DOHH2 (cell line): ENCODE measurements around the gene RALGAPA2.

Experiments used
- H3F3A ChIP-seq: fragments of 200-600 bp; sonication (generic), shearing (Covaris generic); 2 replicates; pipeline ENCODE4 v1.6.0; 2016; ENCODE audit warnings: antibody characterized with exemption, mild to moderate bottlenecking; ENCODE audit not compliant: control insufficient read depth, insufficient read depth
- H3K27ac ChIP-seq: fragments of 200-600 bp; sonication (generic); 2 replicates; pipeline ENCODE4 v1.5.1; 2014; ENCODE audit warnings: low read depth, mild to moderate bottlenecking, low read length, moderate library complexity
- H3K27me3 ChIP-seq: fragments of 200-600 bp; sonication (generic); 2 replicates; pipeline ENCODE4 v1.6.1; 2014; ENCODE audit warnings: mild to moderate bottlenecking, low read length, mixed read lengths; ENCODE audit not compliant: control insufficient read depth
- H3K36me3 ChIP-seq: fragments of 200-600 bp; sonication (generic); 2 replicates; pipeline ENCODE4 v1.6.1; 2014; ENCODE audit warnings: mild to moderate bottlenecking, low read length, moderate library complexity, mixed read lengths; ENCODE audit not compliant: control insufficient read depth
- H3K4me1 ChIP-seq: fragments of 200-600 bp; sonication (generic); 2 replicates; pipeline ENCODE4 v1.6.1; 2014; ENCODE audit warnings: mild to moderate bottlenecking, low read length, mixed read lengths; ENCODE audit not compliant: control insufficient read depth
- H3K4me2 ChIP-seq: fragments of 200-600 bp; sonication (generic); 2 replicates; pipeline ENCODE4 v1.6.0; 2014; ENCODE audit warnings: mild to moderate bottlenecking, low read length, moderate library complexity
- H3K4me3 ChIP-seq: fragments of 200-600 bp; sonication (generic); 2 replicates; pipeline ENCODE4 v1.5.1; 2014; ENCODE audit warnings: mild to moderate bottlenecking, low read length, mixed read lengths
- H3K79me2 ChIP-seq: fragments of 200-600 bp; sonication (generic); 2 replicates; pipeline ENCODE4 v1.6.1; 2014; ENCODE audit warnings: mild to moderate bottlenecking, low read length, mixed read lengths; ENCODE audit not compliant: control insufficient read depth
- H3K9me2 ChIP-seq: fragments of 200-600 bp; sonication (generic); replicated peaks from 2 replicates; pipeline ENCODE4 v1.6.1; 2014; ENCODE audit warnings: mild to moderate bottlenecking, low read length, mixed read lengths; ENCODE audit not compliant: control insufficient read depth
- H3K9me3 ChIP-seq: fragments of 200-600 bp; sonication (generic); 2 replicates; pipeline ENCODE4 v1.6.1; 2014; ENCODE audit warnings: antibody characterized with exemption, low read length, mixed read lengths; ENCODE audit not compliant: control insufficient read depth, insufficient read depth
- H4K20me1 ChIP-seq: fragments of 200-600 bp; sonication (generic); 2 replicates; pipeline ENCODE4 v1.6.0; 2014; ENCODE audit warnings: low read depth, mild to moderate bottlenecking, antibody characterized with exemption, low read length, moderate library complexity; ENCODE audit not compliant: control insufficient read depth, insufficient read depth
- EZH2phosphoT487 ChIP-seq: fragments of 200-600 bp; sonication (generic); IDR thresholded peaks from 2 replicates; pipeline ENCODE4 v1.6.1; 2017; ENCODE audit warnings: borderline replicate concordance, mild to moderate bottlenecking, antibody characterized with exemption, low read length, moderate library complexity, mixed read lengths
- TF ChIP-seq, protein P1 (sequence below): fragments of 200-600 bp; sonication (generic); IDR thresholded peaks from one replicate; pipeline ENCODE4 v1.5.1; 2014; ENCODE audit warnings: antibody characterized with exemption, mild to moderate bottlenecking, low read depth, low read length; ENCODE audit not compliant: poor library complexity, severe bottlenecking

Gene RALGAPA2

GRCh38 chr20:20582734-20583133 lies 129.7 kb downstream of the RALGAPA2 start:
- Histone ChIP-seq H3K79me2 (no peaks in the 10 kb centered on the region), H3K27ac (no peak overlapping the region), H3K9me2 (no peaks in the 10 kb centered on the region), H3K27me3 (no peaks in the 10 kb centered on the region), H3K36me3 (no peaks in the 10 kb centered on the region), H3K4me3 (no peak overlapping the region), H4K20me1 (no peaks in the 10 kb centered on the region), H3K4me2 (no peak overlapping the region), H3F3A (no peaks in the 10 kb centered on the region), H3K4me1 (no peaks in the 10 kb centered on the region), H3K9me3 (no peaks in the 10 kb centered on the region)
- TF ChIP-seq, protein P1, sequence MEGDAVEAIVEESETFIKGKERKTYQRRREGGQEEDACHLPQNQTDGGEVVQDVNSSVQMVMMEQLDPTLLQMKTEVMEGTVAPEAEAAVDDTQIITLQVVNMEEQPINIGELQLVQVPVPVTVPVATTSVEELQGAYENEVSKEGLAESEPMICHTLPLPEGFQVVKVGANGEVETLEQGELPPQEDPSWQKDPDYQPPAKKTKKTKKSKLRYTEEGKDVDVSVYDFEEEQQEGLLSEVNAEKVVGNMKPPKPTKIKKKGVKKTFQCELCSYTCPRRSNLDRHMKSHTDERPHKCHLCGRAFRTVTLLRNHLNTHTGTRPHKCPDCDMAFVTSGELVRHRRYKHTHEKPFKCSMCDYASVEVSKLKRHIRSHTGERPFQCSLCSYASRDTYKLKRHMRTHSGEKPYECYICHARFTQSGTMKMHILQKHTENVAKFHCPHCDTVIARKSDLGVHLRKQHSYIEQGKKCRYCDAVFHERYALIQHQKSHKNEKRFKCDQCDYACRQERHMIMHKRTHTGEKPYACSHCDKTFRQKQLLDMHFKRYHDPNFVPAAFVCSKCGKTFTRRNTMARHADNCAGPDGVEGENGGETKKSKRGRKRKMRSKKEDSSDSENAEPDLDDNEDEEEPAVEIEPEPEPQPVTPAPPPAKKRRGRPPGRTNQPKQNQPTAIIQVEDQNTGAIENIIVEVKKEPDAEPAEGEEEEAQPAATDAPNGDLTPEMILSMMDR, result no peak
- TF ChIP-seq EZH2phosphoT487, result no peak

- H3K79me2 ChIP-seq, result no peaks in the 10 kb centered on the region
- no peaks in the 10 kb centered on the region for H3K9me3 ChIP-seq
- H3K36me3 ChIP-seq, result no peaks in the 10 kb centered on the region
- TF ChIP-seq, protein P1, result no peak
- TF ChIP-seq EZH2phosphoT487, result no peak
- H3K4me1 ChIP-seq, result no peaks in the 10 kb centered on the region
- H3K4me2 ChIP-seq, result no peak overlapping the region
- no peaks in the 10 kb centered on the region for H3K9me2 ChIP-seq
- H3K4me3 ChIP-seq, result no peak overlapping the region
- H3F3A ChIP-seq, result no peaks in the 10 kb centered on the region
- no peaks in the 10 kb centered on the region for H3K27me3 ChIP-seq
- no peaks in the 10 kb centered on the region for H4K20me1 ChIP-seq
- no peak overlapping the region for H3K27ac ChIP-seq
Observed at GRCh38 chr20:20580139-20580538, 132.3 kb downstream of the RALGAPA2 start.

DNA sequence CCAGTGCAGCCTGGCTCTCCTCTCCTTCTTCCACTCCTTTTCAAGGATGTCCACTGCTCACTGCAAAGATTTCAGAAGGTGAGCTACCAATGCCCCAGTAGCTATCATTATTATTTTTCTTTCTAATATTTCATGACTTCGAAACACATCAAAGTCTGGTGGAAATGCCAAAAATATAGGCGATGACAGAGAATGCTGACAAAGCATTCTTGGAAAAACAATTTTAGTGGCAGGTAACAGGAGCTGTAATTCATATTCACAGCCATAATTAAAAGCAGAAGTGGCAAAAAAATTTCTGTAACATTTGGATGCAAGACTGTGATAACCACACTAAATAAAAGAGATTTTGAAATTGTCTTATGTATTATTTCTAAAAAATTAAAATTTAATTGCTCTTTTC lies 133.6 kb downstream of the RALGAPA2 start:
- Histone ChIP-seq H3K79me2 (no peaks in the 10 kb centered on the region), H3K27me3 (no peaks in the 10 kb centered on the region), H3K4me1 (no peaks in the 10 kb centered on the region), H3K36me3 (no peaks in the 10 kb centered on the region), H3K27ac (no peak overlapping the region), H3K4me3 (no peak overlapping the region), H4K20me1 (no peaks in the 10 kb centered on the region), H3K4me2 (no peak overlapping the region), H3F3A (no peaks in the 10 kb centered on the region), H3K9me2 (no peaks in the 10 kb centered on the region), H3K9me3 (no peaks in the 10 kb centered on the region)
- TF ChIP-seq, protein P1, result no peak
- TF ChIP-seq EZH2phosphoT487, result no peak

DNA sequence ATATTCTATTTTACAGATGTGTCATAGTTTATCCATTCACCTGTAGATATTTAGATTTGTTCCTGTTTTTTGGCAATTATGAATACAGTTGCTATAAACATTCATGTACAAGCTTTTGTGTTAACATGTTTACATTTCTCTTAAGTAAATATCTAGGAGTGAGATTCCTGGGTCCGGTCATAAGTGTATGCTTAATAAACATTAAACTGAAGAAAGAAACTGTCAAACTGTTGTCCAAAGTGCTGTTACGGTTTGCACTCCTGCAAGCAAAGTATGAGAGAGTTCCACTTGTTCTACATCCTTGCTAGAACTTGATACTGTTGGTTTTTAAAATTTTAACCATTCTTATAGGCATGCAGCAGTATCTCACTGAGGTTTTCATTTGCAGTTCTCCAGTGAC lies 138.6 kb downstream of the RALGAPA2 start:
- TF ChIP-seq, protein P1, result no peak
- TF ChIP-seq EZH2phosphoT487, result no peak
- H3K9me3 ChIP-seq, result no peaks in the 10 kb centered on the region
- no peaks in the 10 kb centered on the region for H3K36me3 ChIP-seq
- H3F3A ChIP-seq, result no peaks in the 10 kb centered on the region
- no peaks in the 10 kb centered on the region for H3K9me2 ChIP-seq
- H3K79me2 ChIP-seq, result no peaks in the 10 kb centered on the region
- H3K4me2 ChIP-seq, result no peak overlapping the region
- H3K27me3 ChIP-seq, result no peaks in the 10 kb centered on the region
- no peak overlapping the region for H3K4me3 ChIP-seq
- H3K27ac ChIP-seq, result no peak overlapping the region
- H3K4me1 ChIP-seq, result no peaks in the 10 kb centered on the region
- H4K20me1 ChIP-seq, result no peaks in the 10 kb centered on the region
